ENCODE data around the gene MAPK7.

DNA sequence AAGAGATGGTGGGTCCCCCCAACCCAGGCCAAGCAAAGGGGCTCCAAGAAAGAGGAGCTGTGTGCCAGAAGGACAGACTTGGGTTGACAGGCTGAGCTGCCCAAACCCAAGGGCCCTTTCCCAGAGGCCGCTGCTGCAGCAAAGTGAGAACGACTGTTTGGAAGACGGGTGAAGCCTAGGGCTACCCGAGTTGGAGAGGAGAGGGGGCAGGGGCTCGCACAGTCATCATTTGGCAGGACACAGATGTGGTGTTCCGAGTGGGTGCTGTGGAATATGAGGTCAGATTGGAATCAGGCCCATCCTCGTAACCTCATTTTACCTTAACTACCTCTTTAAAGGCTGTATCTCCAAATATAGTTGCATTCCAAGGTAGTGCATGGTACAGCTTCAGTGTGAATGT lies 14.0 kb downstream of the MAPK7 start:
- TF ChIP-seq, protein P1, sequence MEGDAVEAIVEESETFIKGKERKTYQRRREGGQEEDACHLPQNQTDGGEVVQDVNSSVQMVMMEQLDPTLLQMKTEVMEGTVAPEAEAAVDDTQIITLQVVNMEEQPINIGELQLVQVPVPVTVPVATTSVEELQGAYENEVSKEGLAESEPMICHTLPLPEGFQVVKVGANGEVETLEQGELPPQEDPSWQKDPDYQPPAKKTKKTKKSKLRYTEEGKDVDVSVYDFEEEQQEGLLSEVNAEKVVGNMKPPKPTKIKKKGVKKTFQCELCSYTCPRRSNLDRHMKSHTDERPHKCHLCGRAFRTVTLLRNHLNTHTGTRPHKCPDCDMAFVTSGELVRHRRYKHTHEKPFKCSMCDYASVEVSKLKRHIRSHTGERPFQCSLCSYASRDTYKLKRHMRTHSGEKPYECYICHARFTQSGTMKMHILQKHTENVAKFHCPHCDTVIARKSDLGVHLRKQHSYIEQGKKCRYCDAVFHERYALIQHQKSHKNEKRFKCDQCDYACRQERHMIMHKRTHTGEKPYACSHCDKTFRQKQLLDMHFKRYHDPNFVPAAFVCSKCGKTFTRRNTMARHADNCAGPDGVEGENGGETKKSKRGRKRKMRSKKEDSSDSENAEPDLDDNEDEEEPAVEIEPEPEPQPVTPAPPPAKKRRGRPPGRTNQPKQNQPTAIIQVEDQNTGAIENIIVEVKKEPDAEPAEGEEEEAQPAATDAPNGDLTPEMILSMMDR (IDR thresholded peaks at IDR 0.05), result no peak
- peak in 1 of 3 donors; percentile 33 for TF ChIP-seq POLR2AphosphoS5 (IDR thresholded peaks at IDR 0.05)

Data from transverse colon (tissue), 4 donors.